GM19025 (cell line): ENCODE data around the gene FLVCR2.
"Not testable (repeated sequence)": the region's sequence is repeated elsewhere in the genome, so short reads cannot be mapped to it uniquely, and the experiment has no call there.

Experiments
- ATAC-seq: cut with Tn5 transposase; IDR thresholded peaks from one replicate; pipeline ENCODE4 v1.9.1; 2021; ENCODE audit warnings: mild to moderate bottlenecking, low read depth, moderate library complexity; ENCODE audit not compliant: unreplicated experiment

FLVCR2 gene

DNA sequence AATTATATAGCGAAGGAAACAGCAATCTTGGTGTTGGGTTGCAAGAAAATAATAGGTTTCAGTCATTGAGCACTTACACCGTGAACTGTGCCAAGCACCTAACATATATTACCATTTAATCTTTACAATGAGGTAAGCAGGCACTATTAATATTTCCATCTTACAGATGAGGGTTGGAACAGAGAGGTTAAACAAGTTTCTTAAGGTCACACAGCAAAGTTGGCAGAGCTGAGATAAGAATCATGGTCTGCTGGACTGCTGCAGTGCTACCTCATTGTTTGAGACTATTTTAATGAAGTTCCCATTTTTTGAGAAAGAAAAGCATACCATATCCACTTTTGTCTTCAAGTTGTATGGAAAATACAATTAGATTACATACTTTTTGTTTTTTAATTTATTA, 80.5 kb downstream of the FLVCR2 start:
- ATAC-seq: no peak

DNA sequence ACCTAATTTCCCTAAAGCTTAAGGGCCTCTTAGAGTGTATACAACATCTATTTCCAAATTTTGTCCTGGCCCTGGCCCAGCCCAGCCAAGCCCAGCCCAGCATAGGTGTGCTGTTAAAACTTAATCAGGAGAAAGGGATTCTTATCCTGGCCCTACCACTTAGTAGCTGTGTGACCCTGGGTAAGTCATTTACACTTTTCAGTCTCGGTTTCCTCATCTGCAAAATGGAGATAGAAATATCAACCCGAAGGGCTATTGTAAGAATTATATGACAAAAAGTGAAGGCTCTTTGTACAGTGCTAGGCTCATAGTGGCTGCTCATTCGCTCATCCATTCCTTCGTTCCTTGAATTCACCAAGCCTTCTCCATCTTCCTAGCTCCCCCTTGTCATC, 81.8 kb downstream of the FLVCR2 start:
- no peak for ATAC-seq

DNA sequence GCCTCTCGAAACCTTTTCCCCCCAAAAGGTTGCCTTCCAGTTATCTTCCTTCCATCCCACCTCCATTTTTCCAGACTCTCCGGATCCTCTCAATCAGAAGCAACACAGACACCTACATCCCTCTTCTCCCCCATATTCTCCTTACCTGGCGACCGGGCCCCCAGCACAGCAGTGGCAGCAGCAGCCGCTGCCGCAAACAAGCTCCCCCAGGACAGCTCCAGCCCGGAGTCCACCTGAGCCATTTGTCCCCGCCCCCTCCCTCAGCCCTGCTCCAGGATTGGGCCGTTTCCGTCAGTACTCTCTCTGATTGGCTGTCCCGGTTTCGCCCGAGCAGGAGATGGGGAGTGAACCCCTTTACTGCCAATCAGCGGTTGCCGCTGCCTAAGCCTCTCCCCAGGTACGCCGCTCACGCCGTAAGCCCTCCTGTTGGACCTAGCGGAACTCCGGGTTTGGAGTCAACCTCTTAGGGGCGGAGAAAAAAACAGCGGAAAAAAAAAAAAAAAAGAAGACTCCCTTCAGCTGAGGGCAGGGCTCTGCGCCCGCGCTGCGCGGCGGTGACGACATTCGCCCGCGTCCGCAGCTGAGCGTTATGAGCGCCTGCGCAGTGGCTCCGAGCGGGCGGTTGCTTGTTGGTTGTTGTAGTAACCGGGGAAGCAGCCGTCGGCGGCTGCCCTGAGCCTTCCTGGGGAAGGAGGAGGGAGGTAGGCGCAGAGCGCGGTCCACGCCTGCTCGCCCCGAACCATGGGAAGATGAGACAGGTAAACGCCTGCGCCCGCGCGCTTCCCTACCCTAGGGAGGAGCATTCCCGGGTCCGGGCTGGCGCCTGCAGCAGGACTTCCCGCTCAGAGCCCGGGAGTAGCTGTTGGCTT, 82.4 kb downstream of the FLVCR2 start, which contains the start of the genes ERG28 and TTLL5:
Gene ERG28, minus strand, starts transcription at position 247 of the 869 bp plus-strand sequence. CDS start 3,374 bp downstream, outside the sequence.
Gene TTLL5, plus strand, starts transcription at position 617 of the 869 bp plus-strand sequence. CDS start 1,904 bp downstream, outside the sequence.
- peak; percentile 95 for ATAC-seq

DNA sequence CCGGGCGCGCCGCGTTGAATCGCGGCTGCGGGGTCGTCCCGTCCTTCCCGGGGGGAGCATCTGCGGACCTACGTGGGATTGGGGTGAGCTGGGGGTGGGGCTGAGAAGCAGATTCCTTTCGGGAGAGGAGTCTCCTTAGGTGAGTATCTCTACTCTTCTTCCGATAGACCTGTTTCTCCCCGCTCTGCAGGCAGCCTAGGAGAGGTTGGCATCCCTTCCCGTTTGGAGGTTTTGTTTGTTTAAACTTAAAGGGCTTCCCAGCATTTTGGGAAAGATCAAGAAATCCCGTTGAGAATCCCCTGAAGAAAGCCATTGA, 83.0 kb downstream of the FLVCR2 start:
- ATAC-seq: no peak

DNA sequence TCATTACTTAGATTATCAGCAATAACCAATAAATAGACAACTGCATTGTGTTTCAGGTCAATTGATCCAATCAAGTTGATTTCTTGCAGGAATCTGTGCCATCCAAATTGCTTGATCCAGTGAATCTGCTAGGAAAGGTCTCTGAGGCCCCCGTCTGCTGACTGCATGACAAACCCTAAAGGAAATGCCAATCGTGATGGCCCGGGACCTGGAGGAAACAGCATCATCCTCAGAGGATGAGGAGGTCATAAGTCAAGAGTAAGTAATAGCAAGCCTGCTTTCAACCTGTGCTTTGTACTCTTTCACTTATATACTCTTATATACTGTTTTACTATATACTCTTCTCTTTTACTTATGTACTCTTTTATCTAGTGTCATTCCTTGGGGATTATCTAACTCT, 84.5 kb downstream of the FLVCR2 start:
- no peak for ATAC-seq

DNA sequence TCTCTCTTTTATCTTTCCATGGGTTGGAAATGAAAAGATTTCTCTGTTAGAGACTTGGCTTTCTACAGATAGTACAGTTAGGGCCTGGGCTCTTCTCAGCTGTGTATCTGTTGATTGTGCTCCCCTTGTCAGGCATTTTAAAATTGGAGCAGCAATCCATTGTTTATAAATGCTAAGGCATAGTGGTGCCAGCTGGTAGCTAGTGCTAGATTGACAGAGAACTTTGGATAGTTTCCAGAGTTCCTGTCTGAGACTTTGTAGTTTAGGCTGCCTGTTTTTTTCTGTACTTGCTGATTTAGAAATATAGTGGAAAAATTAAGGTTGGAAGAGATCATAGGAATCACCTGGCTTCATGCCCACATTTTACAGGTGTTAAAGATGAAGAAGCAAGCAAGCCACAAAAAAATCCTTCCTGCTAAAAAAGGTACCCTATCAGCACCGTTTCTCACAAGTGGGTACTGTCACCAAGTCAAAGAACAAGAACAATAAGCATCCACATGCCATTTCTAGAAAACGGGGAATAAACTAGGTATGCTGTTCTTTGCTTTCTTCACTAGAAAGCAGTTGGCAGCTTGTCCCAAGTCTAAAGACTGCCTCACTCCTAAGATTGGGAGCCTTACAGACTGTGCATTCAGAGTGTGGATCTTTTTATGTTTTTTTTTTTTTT, 88.8 kb downstream of the FLVCR2 start:
- no peak for ATAC-seq

DNA sequence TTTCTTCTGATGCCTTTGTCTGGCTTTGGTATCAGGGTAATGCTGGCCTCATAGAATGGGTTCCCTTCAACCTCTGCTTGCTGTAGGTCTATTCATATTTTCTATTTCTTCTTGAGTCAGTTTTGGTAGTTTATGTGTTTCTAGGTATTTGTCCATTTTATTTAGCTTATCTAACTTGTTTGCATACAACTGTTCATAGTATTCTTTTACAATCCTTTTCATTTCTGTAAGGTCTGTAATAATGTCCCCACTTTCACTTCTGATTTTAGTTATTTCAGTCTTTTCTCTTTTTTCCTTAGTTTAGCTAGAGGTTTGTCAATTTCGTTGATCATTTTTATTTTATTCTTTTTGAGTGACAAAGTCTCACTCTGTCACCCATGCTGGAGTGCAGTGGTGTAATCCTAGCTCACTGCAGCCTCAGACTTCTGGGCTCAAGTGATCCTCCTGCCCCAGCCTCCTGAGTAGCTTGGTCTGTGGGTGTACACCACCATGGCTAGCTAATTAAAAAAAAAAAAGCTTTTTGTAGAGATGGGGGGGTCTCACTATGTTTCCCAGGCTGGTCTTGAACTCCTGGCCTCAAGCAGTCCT, 94.3 kb downstream of the FLVCR2 start:
- no peak for ATAC-seq

DNA sequence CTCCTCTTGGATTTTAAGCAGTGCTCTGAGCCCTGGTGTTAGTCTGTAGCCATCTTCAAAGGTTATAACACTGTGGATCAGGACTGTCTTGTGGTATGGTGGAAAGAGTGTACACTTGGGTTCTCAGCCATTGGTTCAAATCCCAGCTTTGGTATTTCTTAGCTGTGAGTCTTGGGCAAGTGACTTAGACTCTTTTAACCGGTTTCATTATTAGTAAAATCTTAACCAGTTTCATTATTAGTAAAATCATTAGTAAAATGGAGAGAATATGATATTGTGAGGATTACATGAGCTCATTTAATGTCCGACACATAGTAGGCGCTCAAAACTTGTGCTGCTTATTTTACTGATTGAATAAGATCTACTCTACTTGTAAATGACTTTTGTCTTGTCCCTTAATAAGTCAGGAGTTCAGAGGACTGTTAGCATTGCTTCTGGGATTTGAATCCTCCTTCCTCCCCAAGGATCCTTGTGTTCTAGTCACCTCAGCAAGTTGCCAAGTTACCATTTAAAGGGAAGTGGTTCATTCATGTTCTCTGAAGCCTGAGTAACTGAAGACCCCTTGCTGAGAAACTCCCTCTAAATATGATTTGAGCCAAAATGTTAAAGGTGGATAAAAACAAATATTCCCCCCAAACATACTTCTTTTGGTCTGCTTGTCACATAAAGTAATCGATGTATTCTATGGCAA, 95.1 kb downstream of the FLVCR2 start:
- ATAC-seq: no peak

DNA sequence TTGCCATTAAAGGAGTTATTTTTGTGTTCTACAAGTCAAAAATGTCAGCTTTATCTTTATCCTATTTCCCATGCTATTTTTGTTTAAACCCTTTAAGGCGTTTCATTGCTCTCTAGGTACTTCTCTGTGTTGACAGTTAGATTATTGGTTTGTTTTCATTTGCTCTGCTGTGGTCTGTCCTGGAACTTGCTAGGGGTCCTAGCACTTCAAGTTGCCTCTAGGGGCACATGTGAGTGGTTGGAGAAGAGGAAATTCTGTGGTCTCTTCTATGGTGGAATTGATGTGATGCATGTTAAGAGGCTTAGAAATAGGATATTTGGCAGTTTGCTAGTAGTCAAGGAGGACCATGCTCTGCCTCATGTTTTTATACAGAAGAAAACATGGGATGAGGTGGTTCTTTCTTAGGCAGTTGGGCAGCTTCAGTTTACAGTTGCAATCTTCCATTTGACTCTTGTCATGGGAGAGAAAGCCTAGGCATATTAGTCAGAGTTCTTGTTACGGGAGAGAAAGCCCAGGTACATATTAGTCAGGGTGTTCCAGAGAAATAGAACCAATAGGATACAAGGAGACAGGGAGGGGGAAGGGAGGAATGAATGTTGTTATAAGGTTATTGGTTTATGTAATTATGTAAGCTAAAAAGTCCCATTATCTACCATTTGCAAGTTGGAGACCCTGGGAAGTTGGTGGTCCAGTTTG, 97.0 kb downstream of the FLVCR2 start:
- no peak for ATAC-seq

DNA sequence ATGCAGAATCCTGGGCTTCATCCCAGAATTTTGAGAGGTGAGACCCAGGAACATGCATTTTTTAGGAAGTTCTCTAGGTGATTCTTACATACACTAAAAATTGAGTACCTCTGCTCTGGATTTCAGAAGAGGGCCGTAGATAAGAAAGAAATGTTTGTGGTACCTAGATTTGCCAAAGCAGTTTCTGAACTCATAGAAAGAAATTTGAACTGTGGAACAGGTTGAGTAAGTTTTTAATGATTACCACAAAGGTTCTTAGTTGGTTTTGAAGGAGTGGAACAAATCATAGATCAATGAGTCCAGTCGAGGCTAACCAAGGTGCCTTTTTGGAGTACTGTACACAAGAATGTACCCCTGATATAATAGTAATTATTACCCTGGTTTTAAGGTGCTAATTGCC, 107.5 kb downstream of the FLVCR2 start:
- no peak for ATAC-seq

DNA sequence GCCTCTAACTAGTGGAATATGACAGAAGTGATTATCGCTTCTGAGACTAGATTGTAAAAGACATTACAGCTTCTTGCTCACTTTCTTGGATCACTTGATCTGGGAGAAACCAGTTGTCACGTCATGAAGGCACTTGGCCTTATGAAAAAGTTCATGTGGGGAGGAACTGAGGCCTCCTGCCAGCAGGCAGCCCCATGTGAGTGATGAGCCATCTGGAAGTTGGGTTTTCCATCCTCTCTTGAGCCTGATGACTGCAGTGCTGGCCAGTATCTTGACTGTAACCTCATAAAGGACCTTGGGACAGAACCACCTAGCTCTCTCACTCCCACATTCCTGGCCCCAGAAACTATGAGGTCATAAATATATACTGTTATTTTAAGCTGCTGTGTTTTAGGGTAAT, 110.6 kb downstream of the FLVCR2 start:
- ATAC-seq: no peak

DNA sequence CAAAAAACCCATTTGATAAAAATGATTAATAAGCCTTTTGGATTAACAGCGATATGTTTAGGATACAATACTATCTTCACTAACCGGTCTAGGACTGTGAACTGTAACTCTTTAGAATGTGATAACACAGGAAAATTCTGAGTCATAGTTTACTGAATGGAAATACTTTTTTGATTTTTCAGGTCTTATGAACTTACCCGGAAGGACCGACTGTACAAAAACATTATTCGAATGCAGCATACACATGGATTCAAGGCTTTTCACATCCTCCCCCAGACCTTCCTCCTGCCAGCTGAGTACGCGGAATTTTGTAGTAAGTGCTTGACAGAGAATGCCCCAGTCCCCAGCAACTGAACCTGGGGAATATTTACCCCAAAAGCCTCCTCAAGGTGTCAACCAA, 111.6 kb downstream of the FLVCR2 start:
- ATAC-seq: no peak

DNA sequence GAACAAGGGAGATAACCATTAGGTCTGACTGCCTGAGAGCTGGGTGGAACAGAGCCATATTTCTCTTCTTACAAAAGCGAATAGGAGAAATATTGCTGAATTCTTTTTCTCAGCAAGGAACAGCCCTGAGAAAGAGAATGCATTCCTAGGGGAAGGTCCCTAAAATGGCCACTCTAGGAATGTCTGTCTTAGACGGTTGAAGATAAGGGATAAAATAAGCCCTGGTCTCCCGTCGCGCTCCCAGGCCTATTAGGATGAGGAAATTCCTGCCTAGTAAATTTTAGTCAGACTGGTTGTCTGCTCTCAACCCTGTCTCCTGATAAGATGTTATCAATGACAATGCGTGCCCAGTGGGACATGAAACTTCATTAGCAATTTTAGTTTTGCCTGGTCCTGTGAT, 116.6 kb downstream of the FLVCR2 start:
- ATAC-seq: not testable (repeated sequence)

DNA sequence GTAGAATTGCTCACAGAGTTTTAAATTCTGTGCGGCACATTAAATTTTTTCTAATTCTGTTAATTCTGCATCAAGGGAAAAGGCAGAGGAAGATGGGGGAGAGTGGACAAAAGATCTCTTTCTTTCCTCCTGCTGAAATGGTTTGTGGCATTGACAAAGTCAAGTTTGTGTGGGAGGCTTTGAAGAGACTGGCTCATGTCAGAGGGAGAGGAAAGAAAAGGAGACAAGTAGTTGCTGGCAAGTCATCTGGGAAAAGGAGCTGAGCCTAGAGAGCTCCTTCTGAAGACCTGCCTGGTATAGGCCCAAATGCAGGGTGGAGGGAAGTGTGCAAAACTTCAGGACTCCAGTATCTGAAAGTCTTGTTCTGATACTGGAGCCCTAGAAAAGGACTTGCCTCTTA, 119.0 kb downstream of the FLVCR2 start:
- no peak for ATAC-seq
